DMS53 treated with DMSO at 0.1 percent for 48 hours (cell line): ENCODE measurements around the gene UGT1A4.

Experiments
- DNase-seq: peaks from one replicate; lab custom pipeline; 2025; ENCODE audit not compliant: unreplicated experiment; lab: John Stamatoyannopoulos, UW

UGT1A4 gene

GRCh38 chr2:233807966-233808935 is 89.7 kb downstream of the UGT1A4 start:
- no peak for DNase-seq

GRCh38 chr2:233810385-233810784 is 91.8 kb downstream of the UGT1A4 start:
- no peak for DNase-seq

GRCh38 chr2:233811087-233811486 is 92.6 kb downstream of the UGT1A4 start:
- no peak for DNase-seq

- DNase-seq = no peak
These were observed 93.2 kb downstream of the UGT1A4 start for GRCh38 chr2:233811732-233812131.

- no peak for DNase-seq
These were observed 94.9 kb downstream of the UGT1A4 start for GRCh38 chr2:233813236-233814055.

- no peak for DNase-seq
These were observed 95.7 kb downstream of the UGT1A4 start for GRCh38 chr2:233814056-233814835.

GRCh38 chr2:233815861-233816260 is 97.3 kb downstream of the UGT1A4 start:
- DNase-seq = no peak

GRCh38 chr2:233816334-233816733 is 97.8 kb downstream of the UGT1A4 start:
- no peak for DNase-seq

GRCh38 chr2:233816771-233817170 is 98.2 kb downstream of the UGT1A4 start:
- DNase-seq = no peak

- no peak for DNase-seq
These were observed 98.9 kb downstream of the UGT1A4 start for GRCh38 chr2:233817361-233817911.

GRCh38 chr2:233817995-233818638 is 99.6 kb downstream of the UGT1A4 start:
- DNase-seq = no peak

GRCh38 chr2:233818639-233819621 is 100.4 kb downstream of the UGT1A4 start:
- DNase-seq = no peak

- no peak for DNase-seq
These were observed 101.6 kb downstream of the UGT1A4 start for GRCh38 chr2:233819884-233820773.

GRCh38 chr2:233820774-233821105 is 102.2 kb downstream of the UGT1A4 start:
- no peak for DNase-seq

- DNase-seq = no peak
These were observed 102.7 kb downstream of the UGT1A4 start for GRCh38 chr2:233821196-233821595.

GRCh38 chr2:233821709-233822100 is 103.2 kb downstream of the UGT1A4 start:
- no peak for DNase-seq

GRCh38 chr2:233822101-233822771 is 103.7 kb downstream of the UGT1A4 start:
- no peak for DNase-seq
